Measurements from ENCODE around the gene AKIP1. TPM values are rescaled to one million over a fixed set of nuclear protein-coding genes. Genes with fewer than 3 reads are reported as not detected.

Gene AKIP1
- total RNA-seq, 1 donor from 2014 or later, result 27.1 TPM

GRCh38 chr11:8925711-8926110 lies 14.7 kb downstream of the AKIP1 start:
- Histone ChIP-seq H3K4me1 (no peaks in the 10 kb centered on the region), H3K9me3 (no peaks in the 10 kb centered on the region), H3K27me3 (no peaks in the 10 kb centered on the region), H3K36me3 (peaks cover 26% of the 10 kb centered on the region), H3K27ac (no peak overlapping the region), H3K4me3 (no peak overlapping the region)
- ATAC-seq (no peak), DNase-seq (no peak)
- no peak for TF ChIP-seq CTCF (IDR thresholded peaks at IDR 0.05)
- intact Hi-C loops (cut with DNase I), result no loop called here

DNA sequence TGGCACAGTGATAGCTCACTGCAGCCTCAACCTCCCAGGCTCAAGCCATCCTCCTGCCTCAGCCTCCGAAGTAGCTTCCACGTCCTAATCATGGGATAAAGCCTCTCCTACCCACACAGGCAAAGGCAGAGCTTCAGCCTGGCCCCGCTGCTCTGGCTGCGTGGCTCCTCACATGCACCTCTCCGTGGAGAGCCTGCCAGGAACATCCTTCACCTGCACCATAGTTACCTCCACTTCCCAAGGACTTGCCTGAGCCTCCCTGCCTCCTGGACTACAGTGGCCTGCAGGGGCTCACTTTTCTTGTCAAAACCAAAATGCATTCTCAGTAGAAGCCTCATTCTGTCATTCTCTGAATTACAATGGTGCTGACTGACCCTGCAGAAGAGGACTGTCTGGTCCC lies 15.2 kb downstream of the AKIP1 start:
- Histone ChIP-seq H3K4me3 (no peak overlapping the region), H3K36me3 (peaks cover 21% of the 10 kb centered on the region), H3K9me3 (no peaks in the 10 kb centered on the region), H3K27me3 (no peaks in the 10 kb centered on the region), H3K4me1 (no peaks in the 10 kb centered on the region), H3K27ac (no peak overlapping the region)
- TF ChIP-seq CTCF (IDR thresholded peaks at IDR 0.05), result no peak
- no peak for ATAC-seq
- intact Hi-C loops (cut with DNase I), result no loop called here
- DNase-seq, result no peak

DNA sequence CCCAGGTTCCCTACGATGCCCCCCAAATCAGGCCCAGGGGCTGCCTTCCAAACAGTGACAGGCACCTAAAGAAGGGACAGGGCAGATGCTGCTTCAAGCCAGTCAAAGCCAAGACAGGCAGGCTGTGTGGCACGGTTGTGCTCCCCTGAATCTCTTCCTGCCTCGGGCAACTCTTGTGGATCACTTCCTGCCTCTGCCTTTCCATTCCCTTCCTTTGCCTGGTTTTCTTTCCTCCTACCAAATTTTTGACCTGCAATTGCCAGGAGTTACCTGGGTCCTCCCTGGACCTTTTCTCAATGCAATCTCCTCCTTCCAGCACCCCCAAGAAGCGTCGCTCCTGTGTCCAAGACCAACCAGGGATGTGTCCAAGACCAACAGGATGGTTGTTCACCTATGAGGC lies 16.2 kb downstream of the AKIP1 start:
- H3K9me3 ChIP-seq, result no peaks in the 10 kb centered on the region
- H3K4me3 ChIP-seq, result no peak overlapping the region
- ATAC-seq (no peak), DNase-seq (no peak)
- peaks cover 11% of the 10 kb centered on the region for H3K36me3 ChIP-seq
- no peaks in the 10 kb centered on the region for H3K27me3 ChIP-seq
- H3K4me1 ChIP-seq, result no peaks in the 10 kb centered on the region
- TF ChIP-seq CTCF (IDR thresholded peaks at IDR 0.05), result no peak
- H3K27ac ChIP-seq, result no peak overlapping the region
- intact Hi-C loops (cut with DNase I), result no loop called here

- DNase-seq (no peak), ATAC-seq (no peak)
- Histone ChIP-seq H3K4me3 (no peak overlapping the region), H3K4me1 (no peaks in the 10 kb centered on the region), H3K27ac (no peak overlapping the region), H3K27me3 (no peaks in the 10 kb centered on the region), H3K36me3 (peaks cover under 1% of the 10 kb centered on the region), H3K9me3 (no peaks in the 10 kb centered on the region)
- intact Hi-C loops (cut with DNase I), result no loop called here
- no peak for TF ChIP-seq CTCF (IDR thresholded peaks at IDR 0.05)
Observed at GRCh38 chr11:8928205-8928604, 17.2 kb downstream of the AKIP1 start.

GRCh38 chr11:8928981-8929615 lies 18.1 kb downstream of the AKIP1 start:
- H3K9me3 ChIP-seq, result no peaks in the 10 kb centered on the region
- no peaks in the 10 kb centered on the region for H3K27me3 ChIP-seq
- H3K36me3 ChIP-seq, result no peaks in the 10 kb centered on the region
- no peak overlapping the region for H3K27ac ChIP-seq
- intact Hi-C loops (cut with DNase I), result no loop called here
- ATAC-seq (no peak), DNase-seq (no peak)
- no peak overlapping the region for H3K4me3 ChIP-seq
- TF ChIP-seq CTCF (IDR thresholded peaks at IDR 0.05), result no peak
- no peaks in the 10 kb centered on the region for H3K4me1 ChIP-seq

Data from upper lobe of right lung (tissue), 1 donor.